GM13976 (cell line): ENCODE results near the gene GCC1.
"Not testable (repeated sequence)": the region's sequence is repeated elsewhere in the genome, so short reads cannot be mapped to it uniquely, and the experiment has no call there.

Source experiments
- DNase-seq: peaks from one replicate; pipeline ENCODE4 v3.0.0; 2012; ENCODE audit warnings: low spot score
- CTCF ChIP-seq: IDR thresholded peaks from 2 replicates; pipeline ENCODE4 v1.5.1; 2012; ENCODE audit warnings: borderline replicate concordance, mild to moderate bottlenecking; ENCODE audit not compliant: insufficient read depth; ENCODE audit errors: extremely low read depth, missing control alignments, control extremely low read depth
- in situ Hi-C: fragments of 300-500 bp; cut with MboI; formaldehyde crosslinking; loops from one replicate; pipeline ENCODE4 v1.12.0; 2022; ENCODE audit warnings: low sequenced_read_pairs, mixed read lengths, inconsistent platforms; ENCODE audit not compliant: unreplicated experiment

GCC1 gene

GRCh38 chr7:127546313-127546712 is 39.1 kb downstream of the GCC1 start:
- DNase-seq: no peak
- in situ Hi-C loops: no loop called here
- no peak for TF ChIP-seq CTCF

GRCh38 chr7:127541548-127541947 is 43.8 kb downstream of the GCC1 start:
- in situ Hi-C loops: no loop called here
- no peak for DNase-seq
- no peak for TF ChIP-seq CTCF

GRCh38 chr7:127540461-127540860 is 44.9 kb downstream of the GCC1 start:
- DNase-seq, in situ Hi-C loops: not testable (repeated sequence)

- in situ Hi-C loops: no loop called here
- no peak for DNase-seq
- TF ChIP-seq CTCF: no peak
Measured at GRCh38 chr7:127539116-127539515, 46.3 kb downstream of the GCC1 start.

- TF ChIP-seq CTCF: no peak
- DNase-seq: no peak
- in situ Hi-C loops: no loop called here
Measured at GRCh38 chr7:127536741-127537140, 48.7 kb downstream of the GCC1 start.

GRCh38 chr7:127536394-127536691 is 49.1 kb downstream of the GCC1 start:
- DNase-seq: no peak
- in situ Hi-C loops: no loop called here
- TF ChIP-seq CTCF: no peak

- in situ Hi-C loops: no loop called here
- TF ChIP-seq CTCF: no peak
- DNase-seq: no peak
Measured at GRCh38 chr7:127535546-127536393, 49.6 kb downstream of the GCC1 start.
